PC-3 (cell line): ENCODE data around the gene RAI1. TPM values are rescaled to one million over a fixed set of nuclear protein-coding genes. Genes with fewer than 3 reads are reported as not detected.

Experiments
- ATAC-seq: fragments of 200-7000 bp; cut with Tn5 transposase; 2 replicates; pipeline ENCODE4 v1.9.1; 2020; ENCODE audit warnings: mild to moderate bottlenecking, moderate library complexity
- BruUV-seq: library from RNA; stranded (reverse); fragments of 400-500 nt; replicated peaks from 2 replicates; lab custom pipeline; 2021; lab: Mats Ljungman, UMichigan
- CTCF ChIA-PET: fragments of 300-600 bp; sonication (Branson Sonifier 250); formaldehyde crosslinking; loops from one replicate; lab custom pipeline; 2022; ENCODE audit warnings: antibody characterized with exemption; lab: Charles Lee
- POLR2A ChIA-PET: fragments of 300-600 bp; sonication (Branson Sonifier 250); formaldehyde crosslinking; loops from one replicate; lab custom pipeline; 2022; ENCODE audit warnings: antibody characterized with exemption; ENCODE audit not compliant: unreplicated experiment; lab: Charles Lee
- DNase-seq: peaks from one replicate; pipeline ENCODE4 v3.0.0-alpha.2; 2015
- H2AFZ ChIP-seq: fragments of 300-600 bp; sonication (generic); 2 replicates; pipeline ENCODE4 v1.6.0; 2016; ENCODE audit warnings: antibody characterized with exemption, low read length
- H3F3A ChIP-seq: fragments of 300-600 bp; sonication (generic); one replicate; pipeline ENCODE4 v1.6.0; 2017; ENCODE audit warnings: antibody characterized with exemption, low read length, control low read depth, mild to moderate bottlenecking; ENCODE audit not compliant: unreplicated experiment
- H3K27ac ChIP-seq: fragments of 300-600 bp; sonication (generic); 2 replicates; pipeline ENCODE4 v1.5.1; 2016; ENCODE audit warnings: mild to moderate bottlenecking, low read length
- H3K27me3 ChIP-seq: fragments of 300-600 bp; sonication (generic); 2 replicates; pipeline ENCODE4 v1.6.1; 2016; ENCODE audit warnings: low read length, mixed read lengths
- H3K36me3 ChIP-seq: fragments of 300-600 bp; sonication (generic); 2 replicates; pipeline ENCODE4 v1.6.1; 2016; ENCODE audit warnings: low read depth, mixed run types, low read length, mixed read lengths
- H3K4me1 ChIP-seq: fragments of 300-600 bp; sonication (generic); 2 replicates; pipeline ENCODE4 v1.5.1; 2016; ENCODE audit warnings: low read length; ENCODE audit not compliant: insufficient read depth
- H3K4me2 ChIP-seq: fragments of 300-600 bp; sonication (generic); 2 replicates; pipeline ENCODE4 v1.6.0; 2016; ENCODE audit warnings: low read length
- H3K4me3 ChIP-seq: fragments of 300-600 bp; sonication (generic); 2 replicates; pipeline ENCODE4 v1.5.1; 2016; ENCODE audit warnings: mild to moderate bottlenecking, low read length, mixed read lengths
- H3K79me2 ChIP-seq: fragments of 300-600 bp; sonication (generic); 2 replicates; pipeline ENCODE4 v1.6.1; 2017; ENCODE audit warnings: low read length, mixed read lengths
- H3K9ac ChIP-seq: fragments of 300-600 bp; sonication (generic); 2 replicates; pipeline ENCODE4 v1.6.0; 2016; ENCODE audit warnings: mild to moderate bottlenecking, low read length
- H3K9me2 ChIP-seq: fragments of 300-600 bp; sonication (generic); replicated peaks from 2 replicates; pipeline ENCODE4 v1.6.1; 2016; ENCODE audit warnings: mixed run types, low read length, mixed read lengths
- H3K9me3 ChIP-seq: fragments of 300-600 bp; sonication (generic); 2 replicates; pipeline ENCODE4 v1.6.1; 2016; ENCODE audit warnings: low read length, mixed read lengths
- H4K20me1 ChIP-seq: fragments of 300-600 bp; sonication (generic); 2 replicates; pipeline ENCODE4 v1.6.1; 2016; ENCODE audit warnings: low read length, mixed read lengths
- CTCF ChIP-seq: fragments of 300-600 bp; sonication (generic); conservative IDR thresholded peaks from 2 replicates; pipeline ENCODE4 v1.5.1; 2017; ENCODE audit warnings: antibody characterized with exemption, low read depth, mild to moderate bottlenecking, low read length
- EZH2 ChIP-seq: fragments of 300-600 bp; sonication (generic); IDR thresholded peaks from one replicate; pipeline ENCODE4 v1.6.1; 2017; ENCODE audit warnings: antibody characterized with exemption, mild to moderate bottlenecking, low read length; ENCODE audit not compliant: unreplicated experiment
- EZH2phosphoT487 ChIP-seq: fragments of 300-600 bp; sonication (generic); IDR thresholded peaks from 2 replicates; pipeline ENCODE4 v1.6.1; 2018; ENCODE audit warnings: mild to moderate bottlenecking, antibody characterized with exemption, low read length, borderline replicate concordance
- intact Hi-C: fragments of 100-400 bp; cut with micrococcal nuclease; formaldehyde crosslinking; loops from 2 replicates; pipeline ENCODE4 v1.9.0; 2023
- total RNA-seq: library from RNA; depleted of rRNA; stranded (reverse); fragments of >200 nt; gene quantifications from 2 replicates; pipeline ENCODE4 v1.2.3, GENCODE V29; 2014

Gene RAI1
- total RNA-seq, 1 experiment from 2014 or later, result 33.0 TPM

GRCh38 chr17:17808706-17809432 lies 127.6 kb downstream of the RAI1 start:
- ChIA-PET CTCF (no interaction called here), POLR2A (no interaction called here)
- Histone ChIP-seq H3K9me3 (no peaks in the 10 kb centered on the region), H4K20me1 (0 out of 2 replicates have a peak, but pooled peaks cover 6% of the 10 kb centered on the region), H2AFZ (no peak overlapping the region), H3K27ac (no peak overlapping the region), H3K79me2 (no peaks in the 10 kb centered on the region), H3K4me3 (no peak overlapping the region), H3F3A (peaks cover 7% of the 10 kb centered on the region), H3K9ac (no peak overlapping the region), H3K4me2 (no peak overlapping the region), H3K36me3 (peaks cover 32% of the 10 kb centered on the region), H3K4me1 (peaks cover 9% of the 10 kb centered on the region), H3K27me3 (no peaks in the 10 kb centered on the region), H3K9me2 (no peaks in the 10 kb centered on the region)
- DNase-seq (no peak), ATAC-seq (peak; percentile 3; the same call in 1 of the 2 replicates)
- no peak for TF ChIP-seq CTCF
- TF ChIP-seq EZH2phosphoT487, result no peak
- TF ChIP-seq EZH2, result no peak
- no TSS peak for BruUV-seq
- intact Hi-C loops, result no loop called here

GRCh38 chr17:17809531-17810083 lies 128.3 kb downstream of the RAI1 start:
- ATAC-seq, result no peak
- Histone ChIP-seq H3K9ac (no peak overlapping the region), H2AFZ (no peak overlapping the region), H3K4me2 (no peak overlapping the region), H4K20me1 (0 out of 2 replicates have a peak, but pooled peaks cover 6% of the 10 kb centered on the region), H3K9me2 (no peaks in the 10 kb centered on the region), H3K4me3 (no peak overlapping the region), H3K36me3 (peaks cover 33% of the 10 kb centered on the region), H3K9me3 (no peaks in the 10 kb centered on the region), H3K27ac (no peak overlapping the region), H3K27me3 (no peaks in the 10 kb centered on the region), H3F3A (peaks cover 7% of the 10 kb centered on the region), H3K79me2 (no peaks in the 10 kb centered on the region), H3K4me1 (peaks cover 9% of the 10 kb centered on the region)
- DNase-seq, result no peak
- POLR2A ChIA-PET, result no interaction called here
- intact Hi-C loops, result no loop called here
- no TSS peak for BruUV-seq
- TF ChIP-seq EZH2, result no peak
- no peak for TF ChIP-seq CTCF
- no peak for TF ChIP-seq EZH2phosphoT487
- CTCF ChIA-PET, result no interaction called here
